IMR-90 (cell line): ENCODE measurements around the gene COIL. TPM values are rescaled to one million over a fixed set of nuclear protein-coding genes. Genes with fewer than 3 reads are reported as not detected.

Experiments used
- ATAC-seq: fragments of 200-7000 bp; cut with Tn5 transposase; 2 replicates; pipeline ENCODE4 v1.9.1; 2020; ENCODE audit warnings: low read depth, mild to moderate bottlenecking, moderate library complexity
- BruUV-seq: library from RNA; stranded (reverse); fragments of 400-500 nt; replicated peaks from 2 replicates; lab custom pipeline; 2021; lab: Mats Ljungman, UMichigan
- CTCF ChIA-PET: fragments of 300-600 bp; formaldehyde crosslinking; extraction: SDS; loops from one replicate; lab custom pipeline; 2021; ENCODE audit warnings: antibody characterized with exemption; lab: Yijun Ruan, JAX
- POLR2A ChIA-PET: fragments of 300-600 bp; sonication (Branson Sonifier 250); formaldehyde crosslinking; loops from one replicate; lab custom pipeline; 2022; ENCODE audit warnings: antibody characterized with exemption; ENCODE audit not compliant: unreplicated experiment; lab: Charles Lee
- DNase-seq: peaks from one replicate; pipeline ENCODE4 v3.0.0; 2013
- H2AFZ ChIP-seq: replicated peaks from 2 replicates; pipeline ENCODE3; 2013; ENCODE audit warnings: low read length, mild to moderate bottlenecking; ENCODE audit not compliant: poor library complexity
- H2AK5ac ChIP-seq: 2 replicates; pipeline ENCODE4 v1.6.1; 2013; ENCODE audit warnings: low read depth, low read length, inconsistent platforms
- H2AK9ac ChIP-seq: replicated peaks from 2 replicates; pipeline ENCODE3; 2013; ENCODE audit warnings: mild to moderate bottlenecking, low read depth, low read length, moderate library complexity; ENCODE audit not compliant: poor library complexity
- H2BK120ac ChIP-seq: 2 replicates; pipeline ENCODE4 v1.6.1; 2013; ENCODE audit warnings: low read depth, low read length, inconsistent platforms
- H2BK15ac ChIP-seq: 3 replicates; pipeline ENCODE4 v1.6.1; 2013; ENCODE audit warnings: low read depth, low read length, inconsistent platforms
- H2BK20ac ChIP-seq: 2 replicates; pipeline ENCODE4 v1.6.1; 2013; ENCODE audit warnings: low read depth, mild to moderate bottlenecking, inconsistent platforms, low read length, moderate library complexity
- H2BK5ac ChIP-seq: 2 replicates; pipeline ENCODE4 v1.6.1; 2013; ENCODE audit warnings: mild to moderate bottlenecking, low read depth, low read length, inconsistent platforms; ENCODE audit not compliant: poor library complexity, severe bottlenecking
- H3K14ac ChIP-seq: replicated peaks from 2 replicates; pipeline ENCODE4 v1.6.1; 2013; ENCODE audit warnings: low read depth, low read length, inconsistent platforms
- H3K18ac ChIP-seq: 2 replicates; pipeline ENCODE4 v1.6.1; 2013; ENCODE audit warnings: low read depth, low read length, control low read depth
- H3K23ac ChIP-seq: 2 replicates; pipeline ENCODE4 v1.6.1; 2013; ENCODE audit warnings: low read depth, low read length, inconsistent platforms
- H3K27ac ChIP-seq: 2 replicates; pipeline ENCODE4 v1.5.1; 2013; ENCODE audit warnings: mild to moderate bottlenecking, control low read depth, low read length; ENCODE audit not compliant: insufficient read depth
- H3K27me3 ChIP-seq: 2 replicates; pipeline ENCODE4 v1.6.1; 2013; ENCODE audit warnings: low read length; ENCODE audit not compliant: control insufficient read depth, insufficient read depth
- H3K36me3 ChIP-seq: 2 replicates; pipeline ENCODE4 v1.6.1; 2013; ENCODE audit warnings: low read length, mixed read lengths; ENCODE audit not compliant: control insufficient read depth, insufficient read depth
- H3K4ac ChIP-seq: 2 replicates; pipeline ENCODE4 v1.6.1; 2013; ENCODE audit warnings: low read depth, low read length, inconsistent platforms
- H3K4me1 ChIP-seq: 2 replicates; pipeline ENCODE4 v1.6.1; 2013; ENCODE audit warnings: low read length, mixed read lengths; ENCODE audit not compliant: control insufficient read depth, insufficient read depth
- H3K4me2 ChIP-seq: 2 replicates; pipeline ENCODE4 v1.6.1; 2013; ENCODE audit warnings: low read depth, mild to moderate bottlenecking, control low read depth, low read length, moderate library complexity
- H3K4me3 ChIP-seq: 2 replicates; pipeline ENCODE4 v1.5.1; 2013; ENCODE audit warnings: low read depth, mild to moderate bottlenecking, control low read depth, low read length, moderate library complexity; ENCODE audit not compliant: insufficient read depth
- H3K56ac ChIP-seq: 2 replicates; pipeline ENCODE4 v1.6.1; 2013; ENCODE audit warnings: low read length, inconsistent platforms; ENCODE audit not compliant: insufficient read depth; ENCODE audit errors: extremely low read depth
- H3K79me1 ChIP-seq, 2 experiments: 2 replicates each; pipeline ENCODE4 v1.6.1; 2013; ENCODE audit warnings: low read length in 2 of 2, inconsistent platforms in 1 of 2, low read depth in 1 of 2
- H3K9ac ChIP-seq: 2 replicates; pipeline ENCODE4 v1.6.1; 2013; ENCODE audit warnings: low read depth, low read length, control low read depth
- H3K9me1 ChIP-seq: 2 replicates; pipeline ENCODE4 v1.6.1; 2013; ENCODE audit warnings: low read length, inconsistent platforms; ENCODE audit not compliant: insufficient read depth
- H3K9me3 ChIP-seq: 2 replicates; pipeline ENCODE4 v1.6.1; 2013; ENCODE audit warnings: low read length; ENCODE audit not compliant: control insufficient read depth, insufficient read depth
- H4K20me1 ChIP-seq: 2 replicates; pipeline ENCODE4 v1.6.1; 2013; ENCODE audit warnings: low read length, inconsistent platforms; ENCODE audit not compliant: insufficient read depth
- H4K5ac ChIP-seq: 2 replicates; pipeline ENCODE4 v1.6.1; 2013; ENCODE audit warnings: mild to moderate bottlenecking, low read depth, low read length, control low read depth
- H4K8ac ChIP-seq, 2 experiments: 2 replicates each; pipeline ENCODE4 v1.6.1; 2013; ENCODE audit warnings: low read depth in 2 of 2, low read length in 2 of 2, control low read depth in 1 of 2, inconsistent platforms in 1 of 2
- H4K91ac ChIP-seq: 2 replicates; pipeline ENCODE4 v1.6.1; 2013; ENCODE audit warnings: low read depth, low read length, inconsistent platforms; ENCODE audit not compliant: insufficient read depth
- BHLHE40 ChIP-seq: fragments of 150-350 bp; IDR thresholded peaks from 2 replicates; pipeline ENCODE4 v1.6.1; 2016; ENCODE audit warnings: mild to moderate bottlenecking, low read depth, low read length
- CEBPB ChIP-seq: IDR thresholded peaks from 2 replicates; pipeline ENCODE4 v1.6.1; 2012; ENCODE audit warnings: low read depth, low read length, improper control_type of control experiment
- CHD1 ChIP-seq: IDR thresholded peaks from 2 replicates; pipeline ENCODE4 v1.6.1; 2012; ENCODE audit warnings: low read depth, low read length, improper control_type of control experiment
- ELK1 ChIP-seq: fragments of 150-350 bp; IDR thresholded peaks from 2 replicates; pipeline ENCODE4 v1.6.1; 2016; ENCODE audit warnings: low read depth, mild to moderate bottlenecking, low read length, moderate library complexity, borderline replicate concordance
- FOS ChIP-seq: fragments of 150-350 bp; IDR thresholded peaks from 2 replicates; pipeline ENCODE4 v1.6.1; 2016; ENCODE audit warnings: low read depth, low read length
- MAFK ChIP-seq: IDR thresholded peaks from 2 replicates; pipeline ENCODE4 v1.6.1; 2012; ENCODE audit warnings: low read depth, low read length, improper control_type of control experiment
- MXI1 ChIP-seq: IDR thresholded peaks from 2 replicates; pipeline ENCODE4 v1.6.1; 2012; ENCODE audit warnings: low read depth, mild to moderate bottlenecking, low read length, moderate library complexity, borderline replicate concordance
- NFE2L2 ChIP-seq: fragments of 150-350 bp; IDR thresholded peaks from 2 replicates; pipeline ENCODE4 v1.6.1; 2016; ENCODE audit warnings: low read depth, mild to moderate bottlenecking, low read length
- POLR2A ChIP-seq: IDR thresholded peaks from 2 replicates; pipeline ENCODE4 v1.6.1; 2012; ENCODE audit warnings: mild to moderate bottlenecking, low read depth, low read length
- RAD21 ChIP-seq: IDR thresholded peaks from 2 replicates; pipeline ENCODE4 v1.6.1; 2012; ENCODE audit warnings: low read length, improper control_type of control experiment
- RCOR1 ChIP-seq: IDR thresholded peaks from 2 replicates; pipeline ENCODE4 v1.6.1; 2012; ENCODE audit warnings: mild to moderate bottlenecking, low read length, improper control_type of control experiment; ENCODE audit not compliant: insufficient replicate concordance
- RFX5 ChIP-seq: IDR thresholded peaks from 2 replicates; pipeline ENCODE4 v1.8.0; 2012; ENCODE audit warnings: low read depth, mild to moderate bottlenecking, low read length, moderate library complexity
- SMC3 ChIP-seq: fragments of 150-350 bp; IDR thresholded peaks from 2 replicates; pipeline ENCODE4 v1.6.1; 2016; ENCODE audit warnings: low read depth, mild to moderate bottlenecking, antibody characterized with exemption, low read length, moderate library complexity
- WGBS, 2 experiments: methylation state at CpG; one replicate each; pipeline versions ENCODE4 v1.1.5 to v1.1.7; 2013; ENCODE audit warnings: missing lambda C conversion rate in 2 of 2; ENCODE audit not compliant: insufficient read length in 1 of 2; ENCODE audit errors: extremely low coverage in 2 of 2; 5-methylcytosine and 5-hydroxymethylcytosine counted together
- dilution Hi-C: fragments of 300-500 bp; cut with HindIII; formaldehyde crosslinking; loops from one replicate; pipeline ENCODE4 v1.14.3; 2018; ENCODE audit warnings: low sequenced_read_pairs; ENCODE audit not compliant: unreplicated experiment
- in situ Hi-C: fragments of 300-500 bp; cut with MboI; formaldehyde crosslinking; loops from 3 replicates; pipeline ENCODE4 v1.14.3; 2019; ENCODE audit warnings: low sequenced_read_pairs, inconsistent platforms, mixed read lengths
- intact Hi-C: fragments of 100-400 bp; cut with micrococcal nuclease; formaldehyde crosslinking; loops from 2 replicates; pipeline ENCODE4 v1.10.0; 2022
- polyA plus RNA-seq, 3 experiments: library from polyadenylated mRNA; depleted of rRNA; stranded (reverse); fragments of >200 nt; gene quantifications; 2 replicates each; pipeline ENCODE4 v1.2.3, GENCODE V29; 2012; ENCODE audit warnings: low replicate concordance in 1 of 3
- total RNA-seq: library from RNA; depleted of rRNA; stranded (reverse); fragments of >200 nt; gene quantifications from 2 replicates; pipeline ENCODE4 v1.2.3, GENCODE V29; 2012
- TF ChIP-seq, protein P1 (sequence below): fragments of 150-350 bp; IDR thresholded peaks from 2 replicates; pipeline ENCODE4 v1.6.1; 2017; ENCODE audit warnings: mild to moderate bottlenecking, antibody characterized with exemption, low read length, low read depth
- TF ChIP-seq, protein P2 (sequence below): conservative IDR thresholded peaks from 2 replicates; pipeline ENCODE4 v1.5.1; 2012; ENCODE audit warnings: mild to moderate bottlenecking, low read depth, low read length, improper control_type of control experiment

The COIL gene
- total and polyA plus RNA-seq, 2 of the 4 experiments (the other 2 are of a cell fraction) = 5.2 to 13.3 TPM

GRCh38 chr17:56914581-56915273 is 46.1 kb downstream of the COIL start:
- peak overlapping the region; percentile 75 for H3K4me2 ChIP-seq
- no peak overlapping the region for H2AFZ ChIP-seq
- H3K4me1 ChIP-seq = peaks cover 17% of the 10 kb centered on the region
- peak overlapping the region; percentile 48; the same call in 1 of the 2 replicates for H4K5ac ChIP-seq
- WGBS, 2 experiments = 44% methylated on average over 1 of the region's 14 CpGs; no CpG with 5 or more reads in 1 of the 2 experiments
- H2AK5ac ChIP-seq = peak overlapping the region; percentile 86
- CTCF ChIA-PET = no interaction called here
- H2BK5ac ChIP-seq = peak overlapping the region; percentile 93
- no peaks in the 10 kb centered on the region for H3K27me3 ChIP-seq
- DNase-seq (peak; percentile 27), ATAC-seq (no peak; the same call in 1 of the 2 replicates)
- H4K91ac ChIP-seq = peak overlapping the region; percentile 84
- H2BK15ac ChIP-seq = peak overlapping the region; percentile 72; the same call in 2 of the 3 replicates
- peak overlapping the region; percentile 92 for H3K4me3 ChIP-seq
- H3K14ac ChIP-seq = peak overlapping the region; percentile 94
- H4K8ac ChIP-seq = peak overlapping the region; percentile 37 to 86
- in situ Hi-C loops = no loop called here
- H2BK20ac ChIP-seq = peak overlapping the region; percentile 30; the same call in 1 of the 2 replicates
- intact Hi-C loops = loop anchor here (1.0 kb wide), 1 partner anchor 80 kb away; the partner anchor contains the start of gene DGKE
- H3K36me3 ChIP-seq = no peaks in the 10 kb centered on the region
- no peaks in the 10 kb centered on the region for H3K9me3 ChIP-seq
- peak overlapping the region; percentile 97 for H3K23ac ChIP-seq
- peak overlapping the region; percentile 31; the same call in 1 of the 2 replicates for H3K18ac ChIP-seq
- H3K79me1 ChIP-seq = peaks cover 30 to 49% of the 10 kb centered on the region in 2 experiments
- peak overlapping the region; percentile 81 for H2BK120ac ChIP-seq
- dilution Hi-C loops = no loop called here
- H3K4ac ChIP-seq = peak overlapping the region; percentile 92
- H3K27ac ChIP-seq = peak overlapping the region; percentile 88
- peak overlapping the region; percentile 92 for H3K56ac ChIP-seq
- POLR2A ChIA-PET = interaction anchor here (0.6 to 0.7 kb wide), 2 partner anchors 364 to 1084 kb away, joined by 3 read pairs; no protein-coding TSS in a partner anchor
- peak overlapping the region; percentile 91 for H3K9ac ChIP-seq
- peaks cover 29% of the 10 kb centered on the region for H4K20me1 ChIP-seq
- peaks cover 20% of the 10 kb centered on the region for H3K9me1 ChIP-seq
- peak overlapping the region; percentile 55 for H2AK9ac ChIP-seq
- no TSS peak for BruUV-seq
- TF ChIP-seq RCOR1 = no peak
- TF ChIP-seq ELK1 = no peak
- no peak for TF ChIP-seq RFX5
- TF ChIP-seq NFE2L2 = no peak
- TF ChIP-seq POLR2A = no peak
- TF ChIP-seq, protein P1, sequence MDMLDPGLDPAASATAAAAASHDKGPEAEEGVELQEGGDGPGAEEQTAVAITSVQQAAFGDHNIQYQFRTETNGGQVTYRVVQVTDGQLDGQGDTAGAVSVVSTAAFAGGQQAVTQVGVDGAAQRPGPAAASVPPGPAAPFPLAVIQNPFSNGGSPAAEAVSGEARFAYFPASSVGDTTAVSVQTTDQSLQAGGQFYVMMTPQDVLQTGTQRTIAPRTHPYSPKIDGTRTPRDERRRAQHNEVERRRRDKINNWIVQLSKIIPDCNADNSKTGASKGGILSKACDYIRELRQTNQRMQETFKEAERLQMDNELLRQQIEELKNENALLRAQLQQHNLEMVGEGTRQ = no peak
- TF ChIP-seq, protein P2, sequence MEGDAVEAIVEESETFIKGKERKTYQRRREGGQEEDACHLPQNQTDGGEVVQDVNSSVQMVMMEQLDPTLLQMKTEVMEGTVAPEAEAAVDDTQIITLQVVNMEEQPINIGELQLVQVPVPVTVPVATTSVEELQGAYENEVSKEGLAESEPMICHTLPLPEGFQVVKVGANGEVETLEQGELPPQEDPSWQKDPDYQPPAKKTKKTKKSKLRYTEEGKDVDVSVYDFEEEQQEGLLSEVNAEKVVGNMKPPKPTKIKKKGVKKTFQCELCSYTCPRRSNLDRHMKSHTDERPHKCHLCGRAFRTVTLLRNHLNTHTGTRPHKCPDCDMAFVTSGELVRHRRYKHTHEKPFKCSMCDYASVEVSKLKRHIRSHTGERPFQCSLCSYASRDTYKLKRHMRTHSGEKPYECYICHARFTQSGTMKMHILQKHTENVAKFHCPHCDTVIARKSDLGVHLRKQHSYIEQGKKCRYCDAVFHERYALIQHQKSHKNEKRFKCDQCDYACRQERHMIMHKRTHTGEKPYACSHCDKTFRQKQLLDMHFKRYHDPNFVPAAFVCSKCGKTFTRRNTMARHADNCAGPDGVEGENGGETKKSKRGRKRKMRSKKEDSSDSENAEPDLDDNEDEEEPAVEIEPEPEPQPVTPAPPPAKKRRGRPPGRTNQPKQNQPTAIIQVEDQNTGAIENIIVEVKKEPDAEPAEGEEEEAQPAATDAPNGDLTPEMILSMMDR = no peak
- TF ChIP-seq CHD1 = no peak
- no peak for TF ChIP-seq MXI1
- no peak for TF ChIP-seq MAFK
- TF ChIP-seq CEBPB = no peak
- TF ChIP-seq RAD21 = no peak
- TF ChIP-seq FOS = no peak
- TF ChIP-seq SMC3 = no peak
- no peak for TF ChIP-seq BHLHE40
